CD4-positive, alpha-beta T cell treated with Interleukin-2 at 100 ng/mL for 4 hours (primary cell): ENCODE results near the gene SSC5D.

Source experiments
- DNase-seq: peaks from one replicate; pipeline ENCODE4 v3.0.0-alpha.2; 2020; ENCODE audit warnings: low spot score

Gene SSC5D

GRCh38 chr19:55554741-55555152 lies 66.5 kb downstream of the SSC5D start:
- no peak for DNase-seq

GRCh38 chr19:55559684-55560083 lies 71.4 kb downstream of the SSC5D start:
- DNase-seq: no peak

GRCh38 chr19:55563261-55563690 lies 75.0 kb downstream of the SSC5D start:
- DNase-seq: no peak

GRCh38 chr19:55566823-55567222 lies 78.6 kb downstream of the SSC5D start:
- no peak for DNase-seq

- no peak for DNase-seq
Measured at GRCh38 chr19:55567708-55568328, 79.6 kb downstream of the SSC5D start.
